HEK293 (cell line): Measurements from ENCODE around the gene PACS2.

Source experiments
- ZBTB1 ChIP-seq: fragments of 450-650 bp; formaldehyde crosslinking; IDR thresholded peaks from 2 replicates; pipeline ENCODE4 v1.5.1; 2016; ENCODE audit warnings: missing biosample characterization, missing genetic modification characterization
- TF ChIP-seq, protein P1 (sequence below): fragments of 450-650 bp; formaldehyde crosslinking; IDR thresholded peaks from 2 replicates; pipeline ENCODE4 v1.5.1; 2016; ENCODE audit warnings: missing biosample characterization, missing genetic modification characterization
- TF ChIP-seq, protein P2 (sequence below): fragments of 450-650 bp; formaldehyde crosslinking; IDR thresholded peaks from 2 replicates; pipeline ENCODE4 v1.5.1; 2016; ENCODE audit warnings: missing biosample characterization, missing genetic modification characterization
- TF ChIP-seq, protein P3 (sequence below): fragments of 450-650 bp; formaldehyde crosslinking; IDR thresholded peaks from 2 replicates; pipeline ENCODE4 v1.5.1; 2016; ENCODE audit warnings: missing biosample characterization, missing genetic modification characterization

DNA sequence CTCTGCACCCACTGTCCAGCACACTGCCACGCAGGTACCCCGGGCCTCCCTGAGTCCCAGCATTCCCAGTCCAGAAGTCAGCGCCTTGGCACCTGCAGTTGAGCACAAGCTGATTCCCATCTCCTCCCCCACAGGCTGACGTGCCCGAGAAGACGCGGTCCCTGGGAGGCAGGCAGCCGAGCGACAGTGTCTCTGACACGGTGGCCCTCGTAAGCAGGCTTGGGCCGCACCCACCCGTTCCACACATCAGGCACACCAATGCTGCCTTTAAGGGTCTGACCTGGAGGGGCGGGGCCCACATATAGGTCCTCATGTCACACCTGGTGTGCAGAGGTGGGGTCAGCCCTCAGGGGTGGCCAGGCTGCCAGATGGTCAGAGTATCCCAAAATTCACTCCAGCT is 65.4 kb downstream of the PACS2 start:
- TF ChIP-seq, protein P1, sequence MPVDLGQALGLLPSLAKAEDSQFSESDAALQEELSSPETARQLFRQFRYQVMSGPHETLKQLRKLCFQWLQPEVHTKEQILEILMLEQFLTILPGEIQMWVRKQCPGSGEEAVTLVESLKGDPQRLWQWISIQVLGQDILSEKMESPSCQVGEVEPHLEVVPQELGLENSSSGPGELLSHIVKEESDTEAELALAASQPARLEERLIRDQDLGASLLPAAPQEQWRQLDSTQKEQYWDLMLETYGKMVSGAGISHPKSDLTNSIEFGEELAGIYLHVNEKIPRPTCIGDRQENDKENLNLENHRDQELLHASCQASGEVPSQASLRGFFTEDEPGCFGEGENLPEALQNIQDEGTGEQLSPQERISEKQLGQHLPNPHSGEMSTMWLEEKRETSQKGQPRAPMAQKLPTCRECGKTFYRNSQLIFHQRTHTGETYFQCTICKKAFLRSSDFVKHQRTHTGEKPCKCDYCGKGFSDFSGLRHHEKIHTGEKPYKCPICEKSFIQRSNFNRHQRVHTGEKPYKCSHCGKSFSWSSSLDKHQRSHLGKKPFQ = no peak
- TF ChIP-seq ZBTB1 (tag by site-specific recombination) = no peak
- TF ChIP-seq, protein P2, sequence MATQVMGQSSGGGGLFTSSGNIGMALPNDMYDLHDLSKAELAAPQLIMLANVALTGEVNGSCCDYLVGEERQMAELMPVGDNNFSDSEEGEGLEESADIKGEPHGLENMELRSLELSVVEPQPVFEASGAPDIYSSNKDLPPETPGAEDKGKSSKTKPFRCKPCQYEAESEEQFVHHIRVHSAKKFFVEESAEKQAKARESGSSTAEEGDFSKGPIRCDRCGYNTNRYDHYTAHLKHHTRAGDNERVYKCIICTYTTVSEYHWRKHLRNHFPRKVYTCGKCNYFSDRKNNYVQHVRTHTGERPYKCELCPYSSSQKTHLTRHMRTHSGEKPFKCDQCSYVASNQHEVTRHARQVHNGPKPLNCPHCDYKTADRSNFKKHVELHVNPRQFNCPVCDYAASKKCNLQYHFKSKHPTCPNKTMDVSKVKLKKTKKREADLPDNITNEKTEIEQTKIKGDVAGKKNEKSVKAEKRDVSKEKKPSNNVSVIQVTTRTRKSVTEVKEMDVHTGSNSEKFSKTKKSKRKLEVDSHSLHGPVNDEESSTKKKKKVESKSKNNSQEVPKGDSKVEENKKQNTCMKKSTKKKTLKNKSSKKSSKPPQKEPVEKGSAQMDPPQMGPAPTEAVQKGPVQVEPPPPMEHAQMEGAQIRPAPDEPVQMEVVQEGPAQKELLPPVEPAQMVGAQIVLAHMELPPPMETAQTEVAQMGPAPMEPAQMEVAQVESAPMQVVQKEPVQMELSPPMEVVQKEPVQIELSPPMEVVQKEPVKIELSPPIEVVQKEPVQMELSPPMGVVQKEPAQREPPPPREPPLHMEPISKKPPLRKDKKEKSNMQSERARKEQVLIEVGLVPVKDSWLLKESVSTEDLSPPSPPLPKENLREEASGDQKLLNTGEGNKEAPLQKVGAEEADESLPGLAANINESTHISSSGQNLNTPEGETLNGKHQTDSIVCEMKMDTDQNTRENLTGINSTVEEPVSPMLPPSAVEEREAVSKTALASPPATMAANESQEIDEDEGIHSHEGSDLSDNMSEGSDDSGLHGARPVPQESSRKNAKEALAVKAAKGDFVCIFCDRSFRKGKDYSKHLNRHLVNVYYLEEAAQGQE (tag by site-specific recombination) = no peak
- TF ChIP-seq, protein P3, sequence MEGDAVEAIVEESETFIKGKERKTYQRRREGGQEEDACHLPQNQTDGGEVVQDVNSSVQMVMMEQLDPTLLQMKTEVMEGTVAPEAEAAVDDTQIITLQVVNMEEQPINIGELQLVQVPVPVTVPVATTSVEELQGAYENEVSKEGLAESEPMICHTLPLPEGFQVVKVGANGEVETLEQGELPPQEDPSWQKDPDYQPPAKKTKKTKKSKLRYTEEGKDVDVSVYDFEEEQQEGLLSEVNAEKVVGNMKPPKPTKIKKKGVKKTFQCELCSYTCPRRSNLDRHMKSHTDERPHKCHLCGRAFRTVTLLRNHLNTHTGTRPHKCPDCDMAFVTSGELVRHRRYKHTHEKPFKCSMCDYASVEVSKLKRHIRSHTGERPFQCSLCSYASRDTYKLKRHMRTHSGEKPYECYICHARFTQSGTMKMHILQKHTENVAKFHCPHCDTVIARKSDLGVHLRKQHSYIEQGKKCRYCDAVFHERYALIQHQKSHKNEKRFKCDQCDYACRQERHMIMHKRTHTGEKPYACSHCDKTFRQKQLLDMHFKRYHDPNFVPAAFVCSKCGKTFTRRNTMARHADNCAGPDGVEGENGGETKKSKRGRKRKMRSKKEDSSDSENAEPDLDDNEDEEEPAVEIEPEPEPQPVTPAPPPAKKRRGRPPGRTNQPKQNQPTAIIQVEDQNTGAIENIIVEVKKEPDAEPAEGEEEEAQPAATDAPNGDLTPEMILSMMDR (tag by site-specific recombination) = no peak
